ENCODE data around the gene ZNF580.

- TF ChIP-seq CTCF (IDR thresholded peaks at IDR 0.05) (no peak), EP300 (IDR thresholded peaks at IDR 0.05) (no peak), POLR2A (IDR thresholded peaks at IDR 0.05) (no peak)
Observed at GRCh38 chr19:55680339-55681130, 39.7 kb downstream of the ZNF580 start.

Measured in ovary (tissue), 3 donors.